Activated naive CD4-positive, alpha-beta T cell treated with anti-CD3 and anti-CD28 coated beads for 36 hours (primary cell): ENCODE measurements around the gene AZIN2. TPM values are rescaled to one million over a fixed set of nuclear protein-coding genes. Genes with fewer than 3 reads are reported as not detected.
"Not testable (repeated sequence)": the region's sequence is repeated elsewhere in the genome, so short reads cannot be mapped to it uniquely, and the experiment has no call there.

ENCODE experiments used
- CTCF ChIA-PET: fragments of 350-600 bp; sonication (Branson Sonifier 250); formaldehyde crosslinking; loops from one replicate; lab custom pipeline; 2021; ENCODE audit warnings: antibody characterized with exemption; lab: Charles Lee
- DNase-seq: peaks from one replicate; pipeline ENCODE4 v3.0.0-alpha.2; 2020
- H3K27ac Mint-ChIP-seq: one replicate; pipeline ENCODE4 v1.8.0; 2021; ENCODE audit warnings: mild to moderate bottlenecking, mixed read lengths
- H3K27me3 Mint-ChIP-seq: one replicate; pipeline ENCODE4 v1.8.0; 2021; ENCODE audit warnings: low read depth, mixed read lengths
- H3K36me3 Mint-ChIP-seq: one replicate; pipeline ENCODE4 v1.8.0; 2021; ENCODE audit warnings: low read depth, mixed read lengths
- H3K4me1 Mint-ChIP-seq: one replicate; pipeline ENCODE4 v1.8.0; 2021; ENCODE audit warnings: low read depth, mixed read lengths
- H3K4me3 Mint-ChIP-seq: one replicate; pipeline ENCODE4 v1.8.0; 2021; ENCODE audit warnings: mild to moderate bottlenecking, moderate library complexity, mixed read lengths
- H3K9me3 Mint-ChIP-seq: one replicate; pipeline ENCODE4 v1.8.0; 2021; ENCODE audit warnings: mixed read lengths
- intact Hi-C: fragments of 100-400 bp; cut with micrococcal nuclease; formaldehyde crosslinking; loops from one replicate; pipeline ENCODE4 v1.15.1; 2023
- total RNA-seq, 2 experiments: library from RNA; stranded (reverse); gene quantifications; one replicate each; pipeline ENCODE4 v1.2.3, GENCODE V29; 2021

Gene AZIN2
- total RNA-seq, 2 experiments from 2014 or later: 1.5 to 1.6 TPM

GRCh38 chr1:33122483-33123178 is 41.7 kb downstream of the AZIN2 start:
- Mint-ChIP-seq H3K9me3 (peaks cover 2% of the 10 kb centered on the region), H3K36me3 (peaks cover 9% of the 10 kb centered on the region), H3K4me3 (no peak overlapping the region), H3K4me1 (peaks cover 13% of the 10 kb centered on the region), H3K27ac (no peak overlapping the region), H3K27me3 (no peaks in the 10 kb centered on the region)
- intact Hi-C loops: no loop called here
- no peak for DNase-seq
- CTCF ChIA-PET: no interaction called here

GRCh38 chr1:33123266-33123665 is 42.3 kb downstream of the AZIN2 start:
- no peak overlapping the region for H3K4me3 Mint-ChIP-seq
- H3K27ac Mint-ChIP-seq: no peak overlapping the region
- DNase-seq: no peak
- peaks cover 13% of the 10 kb centered on the region for H3K4me1 Mint-ChIP-seq
- H3K9me3 Mint-ChIP-seq: peaks cover 2% of the 10 kb centered on the region
- H3K36me3 Mint-ChIP-seq: peaks cover 9% of the 10 kb centered on the region
- intact Hi-C loops: no loop called here
- CTCF ChIA-PET: no interaction called here
- no peaks in the 10 kb centered on the region for H3K27me3 Mint-ChIP-seq

GRCh38 chr1:33124647-33125046 is 43.7 kb downstream of the AZIN2 start:
- H3K36me3 Mint-ChIP-seq, H3K4me3 Mint-ChIP-seq, H3K27ac Mint-ChIP-seq, H3K9me3 Mint-ChIP-seq, H3K27me3 Mint-ChIP-seq, DNase-seq, intact Hi-C loops: not testable (repeated sequence)
- peaks cover 26% of the 10 kb centered on the region for H3K4me1 Mint-ChIP-seq
- CTCF ChIA-PET: interaction anchor here (0.6 to 1.7 kb wide), 2 partner anchors 29 to 38 kb away, joined by 3 to 7 read pairs; no protein-coding TSS in a partner anchor

GRCh38 chr1:33126411-33127000 is 45.6 kb downstream of the AZIN2 start:
- Mint-ChIP-seq H3K36me3 (peaks cover 9% of the 10 kb centered on the region), H3K27ac (peak overlapping the region; percentile 91), H3K4me3 (peak overlapping the region; percentile 94), H3K27me3 (no peaks in the 10 kb centered on the region), H3K9me3 (peaks cover 2% of the 10 kb centered on the region), H3K4me1 (peaks cover 39% of the 10 kb centered on the region)
- intact Hi-C loops: loop anchor here (2.0 kb wide), 3 partner anchors 146 to 310 kb away; partner anchors contain the start of genes PHC2, S100PBP and YARS1
- CTCF ChIA-PET: interaction anchor here (0.5 to 2.0 kb wide), 19 partner anchors 8 to 622 kb away, joined by 3 to 6 read pairs (median 4); partner anchors contain the start of gene RNF19B
- no peak for DNase-seq

GRCh38 chr1:33127001-33127823 is 46.3 kb downstream of the AZIN2 start:
- H3K4me1 Mint-ChIP-seq: peaks cover 39% of the 10 kb centered on the region
- peaks cover 2% of the 10 kb centered on the region for H3K9me3 Mint-ChIP-seq
- CTCF ChIA-PET: interaction anchor here (0.5 to 2.0 kb wide), 25 partner anchors 9 to 623 kb away, joined by 3 to 8 read pairs (median 4); partner anchors contain the start of gene RNF19B
- no peaks in the 10 kb centered on the region for H3K27me3 Mint-ChIP-seq
- peaks cover 9% of the 10 kb centered on the region for H3K36me3 Mint-ChIP-seq
- peak overlapping the region; percentile 94 for H3K4me3 Mint-ChIP-seq
- DNase-seq: peak; percentile 99
- intact Hi-C loops: loop anchor here (1.0 to 2.0 kb wide), 11 partner anchors 28 to 345 kb away; partner anchors contain the start of genes PHC2, S100PBP, YARS1 and ZSCAN20
- H3K27ac Mint-ChIP-seq: peak overlapping the region; percentile 91

GRCh38 chr1:33128781-33129180 is 47.8 kb downstream of the AZIN2 start:
- Mint-ChIP-seq H3K36me3 (peaks cover 9% of the 10 kb centered on the region), H3K9me3 (peaks cover 2% of the 10 kb centered on the region), H3K27ac (peak overlapping the region; percentile 36), H3K4me1 (peaks cover 44% of the 10 kb centered on the region), H3K4me3 (peak overlapping the region; percentile 28), H3K27me3 (no peaks in the 10 kb centered on the region)
- no peak for DNase-seq
- intact Hi-C loops: no loop called here
- CTCF ChIA-PET: no interaction called here

GRCh38 chr1:33130297-33130696 is 49.3 kb downstream of the AZIN2 start:
- H3K36me3 Mint-ChIP-seq: peaks cover 6% of the 10 kb centered on the region
- no peak overlapping the region for H3K4me3 Mint-ChIP-seq
- peak; percentile 43 for DNase-seq
- no peaks in the 10 kb centered on the region for H3K27me3 Mint-ChIP-seq
- CTCF ChIA-PET: interaction anchor here (0.7 kb wide), 1 partner anchor 25 kb away, joined by 3 read pairs; no protein-coding TSS in a partner anchor
- H3K4me1 Mint-ChIP-seq: peaks cover 43% of the 10 kb centered on the region
- intact Hi-C loops: no loop called here
- H3K27ac Mint-ChIP-seq: peak overlapping the region; percentile 27
- H3K9me3 Mint-ChIP-seq: peaks cover under 1% of the 10 kb centered on the region

GRCh38 chr1:33131191-33131590 is 50.2 kb downstream of the AZIN2 start:
- no peaks in the 10 kb centered on the region for H3K27me3 Mint-ChIP-seq
- no peak for DNase-seq
- H3K27ac Mint-ChIP-seq: no peak overlapping the region
- no peak overlapping the region for H3K4me3 Mint-ChIP-seq
- no peaks in the 10 kb centered on the region for H3K9me3 Mint-ChIP-seq
- intact Hi-C loops: no loop called here
- H3K36me3 Mint-ChIP-seq: no peaks in the 10 kb centered on the region
- peaks cover 34% of the 10 kb centered on the region for H3K4me1 Mint-ChIP-seq
- CTCF ChIA-PET: interaction anchor here (1.0 kb wide), 1 partner anchor 35 kb away, joined by 3 read pairs; no protein-coding TSS in a partner anchor

- no peaks in the 10 kb centered on the region for H3K36me3 Mint-ChIP-seq
- CTCF ChIA-PET: interaction anchor here (0.9 kb wide), 1 partner anchor 8 kb away, joined by 3 read pairs; no protein-coding TSS in a partner anchor
- H3K9me3 Mint-ChIP-seq: no peaks in the 10 kb centered on the region
- H3K27ac Mint-ChIP-seq: no peak overlapping the region
- intact Hi-C loops: no loop called here
- H3K4me3 Mint-ChIP-seq: no peak overlapping the region
- no peaks in the 10 kb centered on the region for H3K27me3 Mint-ChIP-seq
- no peak for DNase-seq
- H3K4me1 Mint-ChIP-seq: peaks cover 30% of the 10 kb centered on the region
Measured at GRCh38 chr1:33132549-33132948, 51.6 kb downstream of the AZIN2 start.

GRCh38 chr1:33133478-33134105 is 52.6 kb downstream of the AZIN2 start:
- Mint-ChIP-seq H3K4me3 (no peak overlapping the region), H3K4me1 (peaks cover 28% of the 10 kb centered on the region)

GRCh38 chr1:33136041-33136440 is 55.1 kb downstream of the AZIN2 start:
- H3K4me3 Mint-ChIP-seq, H3K9me3 Mint-ChIP-seq, DNase-seq, H3K36me3 Mint-ChIP-seq, intact Hi-C loops, H3K27me3 Mint-ChIP-seq, H3K27ac Mint-ChIP-seq: not testable (repeated sequence)
- CTCF ChIA-PET: interaction anchor here (1.6 kb wide), 1 partner anchor 9 kb away, joined by 6 read pairs; no protein-coding TSS in a partner anchor
- peaks cover 12% of the 10 kb centered on the region for H3K4me1 Mint-ChIP-seq

More at GRCh38 chr1:33133478-33134105, 52.6 kb downstream of the AZIN2 start:
- intact Hi-C loops: no loop called here
- no peaks in the 10 kb centered on the region for H3K27me3 Mint-ChIP-seq
- DNase-seq: no peak
- no peaks in the 10 kb centered on the region for H3K36me3 Mint-ChIP-seq
- no peaks in the 10 kb centered on the region for H3K9me3 Mint-ChIP-seq
- H3K27ac Mint-ChIP-seq: no peak overlapping the region
- CTCF ChIA-PET: interaction anchor here (1.7 kb wide), 1 partner anchor 16 kb away, joined by 4 read pairs; no protein-coding TSS in a partner anchor
